Measurements from ENCODE around the gene RASA3. TPM values are rescaled to one million over a fixed set of nuclear protein-coding genes. Genes with fewer than 3 reads are reported as not detected.

RASA3 gene
- total and polyA plus RNA-seq, 9 of the 15 experiments (the other 6 are each of a cell fraction or from before 2014, with no cell fraction given): 0.72 to 25.3 (median 14.4) TPM

DNA sequence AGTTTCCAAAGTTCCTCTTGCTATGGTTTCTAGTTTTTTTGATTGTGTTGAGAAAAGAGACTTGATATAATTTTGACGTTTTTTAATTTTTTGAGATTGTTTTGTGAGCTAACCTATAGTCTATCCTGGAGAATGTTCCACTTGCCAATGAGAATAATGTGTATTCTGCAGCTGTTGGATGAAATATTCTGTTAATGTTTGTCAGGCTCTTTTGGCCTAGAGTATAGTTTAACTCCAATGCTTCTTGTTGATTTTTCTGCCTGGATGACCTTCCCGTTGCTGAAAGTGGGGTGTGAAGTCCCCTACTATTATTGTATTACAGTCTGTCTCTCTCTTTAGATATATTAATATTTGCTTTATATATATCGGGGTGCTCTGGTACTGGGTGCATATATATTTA is 40.0 kb downstream of the RASA3 start:
- FAIRE-seq (no peak), ATAC-seq (no peak), DNase-seq (ENCODE audit: extremely low read depth in 1 of 4, low spot score in 3 of 4) (no peak)
- Histone ChIP-seq H3K4me1 (replicated peaks in 1 of 2; ENCODE audit: control insufficient read depth in 2 of 2, insufficient read depth in 2 of 2, low read length in 2 of 2) (peaks cover 0 to under 1% of the 10 kb centered on the region in 2 experiments; a peak in 1 of 5 replicates), H3K27me3 (ENCODE audit: control insufficient read depth in 2 of 2, insufficient read depth in 2 of 2, low read length in 2 of 2) (no peaks in the 10 kb centered on the region), H3K36me3 (ENCODE audit: control insufficient read depth, insufficient read depth, low read length) (no peaks in the 10 kb centered on the region), H2AFZ (ENCODE audit: low read depth, low read length) (no peak overlapping the region), H3K79me2 (ENCODE audit: control insufficient read depth, insufficient read depth, low read length) (peaks cover 14% of the 10 kb centered on the region), H3K9me1 (ENCODE audit: control insufficient read depth, insufficient read depth, low read length) (no peaks in the 10 kb centered on the region), H3K9ac (ENCODE audit: insufficient read depth in 1 of 2, low read depth in 2 of 2, low read length in 2 of 2) (no peak overlapping the region), H3K4me3 (no peak overlapping the region), H3K4me2 (ENCODE audit: insufficient read depth, low read length) (no peak overlapping the region), H3K27ac (ENCODE audit: extremely low read depth, low read depth, low read length) (no peak overlapping the region), H4K20me1 (replicated peaks; ENCODE audit: control insufficient read depth, insufficient read depth, low read length) (no peaks in the 10 kb centered on the region), H3K9me3 (replicated peaks; ENCODE audit: control insufficient read depth, insufficient read depth, low read depth, low read length) (peaks cover 7% of the 10 kb centered on the region)
- WGBS (ENCODE audit: insufficient coverage, low coverage, missing lambda C conversion rate): 67% methylated on average over 3 of the region's 3 CpGs
- POLR2A ChIA-PET: no interaction called here
- in situ Hi-C loops (cut with MboI) (no loop called here), intact Hi-C loops (cut with micrococcal nuclease) (no loop called here)
- BruUV-seq (replicated peaks): no TSS peak
- TF ChIP-seq, protein P1, sequence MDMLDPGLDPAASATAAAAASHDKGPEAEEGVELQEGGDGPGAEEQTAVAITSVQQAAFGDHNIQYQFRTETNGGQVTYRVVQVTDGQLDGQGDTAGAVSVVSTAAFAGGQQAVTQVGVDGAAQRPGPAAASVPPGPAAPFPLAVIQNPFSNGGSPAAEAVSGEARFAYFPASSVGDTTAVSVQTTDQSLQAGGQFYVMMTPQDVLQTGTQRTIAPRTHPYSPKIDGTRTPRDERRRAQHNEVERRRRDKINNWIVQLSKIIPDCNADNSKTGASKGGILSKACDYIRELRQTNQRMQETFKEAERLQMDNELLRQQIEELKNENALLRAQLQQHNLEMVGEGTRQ (CRISPR knock-in tag; IDR thresholded peaks at IDR 0.05): no peak
- TF ChIP-seq ZNF174 (CRISPR knock-in tag; IDR thresholded peaks at IDR 0.05) (no peak), HMGN3 (IDR thresholded peaks at IDR 0.05; ENCODE audit: borderline replicate concordance, extremely low read depth, insufficient read length, low read depth, low read length) (no peak), POLR2G (IDR thresholded peaks at IDR 0.05; ENCODE audit: low read depth, low read length) (no peak), ZNF282 (CRISPR knock-in tag; IDR thresholded peaks at IDR 0.05) (no peak)
- CTCF ChIA-PET (ENCODE audit: low intra/inter-chr PET ratio): no interaction called here

DNA sequence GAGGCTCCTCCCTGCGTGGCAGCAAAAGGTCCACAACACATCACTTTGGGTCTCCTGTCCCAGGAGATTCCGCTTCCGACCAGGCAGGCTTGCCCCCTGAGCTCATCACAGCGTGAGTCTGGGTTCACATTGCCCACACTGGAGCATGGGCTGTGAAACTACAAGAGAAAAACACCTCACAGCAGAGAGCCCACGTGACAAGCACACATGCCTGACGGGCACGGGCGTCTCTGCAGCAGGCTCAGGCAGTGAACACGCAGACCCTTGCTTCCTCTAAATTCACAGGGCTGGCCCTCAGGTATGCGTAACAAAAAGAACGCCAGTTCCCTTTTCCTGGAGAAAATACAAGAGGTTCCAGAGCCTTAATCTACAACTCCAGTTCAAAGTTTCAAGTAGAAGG is 41.9 kb downstream of the RASA3 start:
- Histone ChIP-seq H3K9me1 (ENCODE audit: control insufficient read depth, insufficient read depth, low read length) (no peaks in the 10 kb centered on the region), H3K9ac (ENCODE audit: insufficient read depth in 1 of 2, low read depth in 2 of 2, low read length in 2 of 2) (no peak overlapping the region), H4K20me1 (replicated peaks; ENCODE audit: control insufficient read depth, insufficient read depth, low read length) (no peaks in the 10 kb centered on the region), H3K27ac (ENCODE audit: extremely low read depth, low read depth, low read length) (no peak overlapping the region), H3K79me2 (ENCODE audit: control insufficient read depth, insufficient read depth, low read length) (peaks cover 7% of the 10 kb centered on the region; the same call in 2 of the 3 replicates), H3K4me3 (no peak overlapping the region), H3K27me3 (ENCODE audit: control insufficient read depth in 2 of 2, insufficient read depth in 2 of 2, low read length in 2 of 2) (no peaks in the 10 kb centered on the region), H3K36me3 (ENCODE audit: control insufficient read depth, insufficient read depth, low read length) (no peaks in the 10 kb centered on the region), H2AFZ (ENCODE audit: low read depth, low read length) (no peak overlapping the region), H3K4me1 (replicated peaks in 1 of 2; ENCODE audit: control insufficient read depth in 2 of 2, insufficient read depth in 2 of 2, low read length in 2 of 2) (no peaks in the 10 kb centered on the region), H3K9me3 (replicated peaks; ENCODE audit: control insufficient read depth, insufficient read depth, low read depth, low read length) (peaks cover 7% of the 10 kb centered on the region), H3K4me2 (ENCODE audit: insufficient read depth, low read length) (no peak overlapping the region)
- 87% methylated on average over 7 of the region's 11 CpGs for WGBS (ENCODE audit: insufficient coverage, low coverage, missing lambda C conversion rate)
- CTCF ChIA-PET (ENCODE audit: low intra/inter-chr PET ratio): no interaction called here
- ATAC-seq: no peak
- no TSS peak for BruUV-seq (replicated peaks)
- intact Hi-C loops (cut with micrococcal nuclease): no loop called here
- no peak for DNase-seq (ENCODE audit: extremely low read depth in 1 of 4, low spot score in 3 of 4)
- POLR2A ChIA-PET: no interaction called here
- no peak for FAIRE-seq
- in situ Hi-C loops (cut with MboI): no loop called here
- no peak for TF ChIP-seq MNT (conservative IDR thresholded peaks at IDR 0.05)
- no peak for TF ChIP-seq ZNF253 (CRISPR knock-in tag; conservative IDR thresholded peaks at IDR 0.05)
- TF ChIP-seq MEIS2 (IDR thresholded peaks at IDR 0.05; ENCODE audit: partially characterized antibody): no peak
- no peak for TF ChIP-seq ADNP (tag; IDR thresholded peaks at IDR 0.05)
- no peak for TF ChIP-seq ZNF79 (CRISPR knock-in tag; IDR thresholded peaks at IDR 0.05; ENCODE audit: low read depth)
- TF ChIP-seq, protein P2, sequence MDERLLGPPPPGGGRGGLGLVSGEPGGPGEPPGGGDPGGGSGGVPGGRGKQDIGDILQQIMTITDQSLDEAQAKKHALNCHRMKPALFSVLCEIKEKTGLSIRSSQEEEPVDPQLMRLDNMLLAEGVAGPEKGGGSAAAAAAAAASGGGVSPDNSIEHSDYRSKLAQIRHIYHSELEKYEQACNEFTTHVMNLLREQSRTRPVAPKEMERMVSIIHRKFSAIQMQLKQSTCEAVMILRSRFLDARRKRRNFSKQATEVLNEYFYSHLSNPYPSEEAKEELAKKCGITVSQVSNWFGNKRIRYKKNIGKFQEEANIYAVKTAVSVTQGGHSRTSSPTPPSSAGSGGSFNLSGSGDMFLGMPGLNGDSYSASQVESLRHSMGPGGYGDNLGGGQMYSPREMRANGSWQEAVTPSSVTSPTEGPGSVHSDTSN (CRISPR knock-in tag; IDR thresholded peaks at IDR 0.05; ENCODE audit: low read depth): no peak
- TF ChIP-seq, protein P2 (tag; conservative IDR thresholded peaks at IDR 0.05; ENCODE audit: low read depth): no peak

Data from K562 (cell line).